ENCODE measurements around the gene TXN2. TPM values are rescaled to one million over a fixed set of nuclear protein-coding genes. Genes with fewer than 3 reads are reported as not detected.

TXN2 gene
- total RNA-seq, 1 experiment from 2014 or later: 87.0 TPM

GRCh38 chr22:36471341-36471821 lies 10.1 kb downstream of the TXN2 start:
- H3K9me2 ChIP-seq (ENCODE audit: insufficient read depth): no peaks in the 10 kb centered on the region
- no peaks in the 10 kb centered on the region for H3K27me3 ChIP-seq (ENCODE audit: insufficient read depth, low read length)
- ATAC-seq (no peak), DNase-seq (ENCODE audit: low read depth, low spot score) (no peak)
- H3K4me1 ChIP-seq (ENCODE audit: control insufficient read depth in 1 of 2, insufficient read depth in 2 of 2, low read length in 2 of 2): peaks cover 35 to 41% of the 10 kb centered on the region in 2 experiments
- intact Hi-C loops (cut with micrococcal nuclease): loop anchor here (5.0 kb wide), 1 partner anchor 99 kb away; no protein-coding TSS in a partner anchor
- ChIA-PET RAD21 (ENCODE audit: low non-redundant PET in 1 of 2, low total read pairs in 2 of 2, uncharacterized antibody in 2 of 2, unreplicated experiment in 2 of 2) (interaction anchor here in 1 of 2 experiments (4.2 kb wide), 1 partner anchor 170 kb away, joined by 16 read pairs; no protein-coding TSS in a partner anchor), POLR2A (interaction anchor here (0.7 to 1.5 kb wide), 2 partner anchors 9 to 11 kb away, joined by 4 read pairs; no protein-coding TSS in a partner anchor), CTCF (interaction anchor here (1.4 to 1.5 kb wide), 3 partner anchors 10 to 187 kb away, joined by 4 to 6 read pairs (median 5); partner anchors contain the start of genes MYH9 and TXN2)
- H3K4me3 ChIP-seq (replicated peaks in 1 of 2; ENCODE audit: low read depth in 1 of 2, low read length in 2 of 2): no peak overlapping the region
- TF ChIP-seq CBX3 (IDR thresholded peaks at IDR 0.05; ENCODE audit: low read depth) (no peak), JUND (IDR thresholded peaks at IDR 0.05) (no peak), ZBTB33 (IDR thresholded peaks at IDR 0.05; ENCODE audit: extremely low read depth, insufficient replicate concordance, low read length) (no peak), ZNF274 (IDR thresholded peaks at IDR 0.05; ENCODE audit: low read depth, low read length) (no peak), SIN3A (IDR thresholded peaks at IDR 0.05; ENCODE audit: low read depth) (no peak), SP1 (IDR thresholded peaks at IDR 0.05; ENCODE audit: low read depth) (no peak), SRF (IDR thresholded peaks at IDR 0.05; ENCODE audit: low read depth) (no peak)
- no TSS peak for BruUV-seq (replicated peaks)
- H3K9me3 ChIP-seq (ENCODE audit: control insufficient read depth in 1 of 2, insufficient read depth in 1 of 2, low read depth in 1 of 2, low read length in 2 of 2): no peaks in the 10 kb centered on the region
- no peak overlapping the region for H3K4me2 ChIP-seq (ENCODE audit: low read length)
- H3K36me3 ChIP-seq (ENCODE audit: control insufficient read depth in 1 of 2, insufficient read depth in 2 of 2, low read length in 2 of 2): peaks cover 19 to 20% of the 10 kb centered on the region in 2 experiments
- no peak overlapping the region for H3K9ac ChIP-seq (ENCODE audit: low read length)
- no peaks in the 10 kb centered on the region for H3K79me2 ChIP-seq (ENCODE audit: insufficient read depth, low read length)
- H2AFZ ChIP-seq (ENCODE audit: low read depth, low read length, poor library complexity, severe bottlenecking): no peak overlapping the region
- no peak overlapping the region for H3K27ac ChIP-seq (ENCODE audit: low read depth, low read length)
- no peaks in the 10 kb centered on the region for H4K20me1 ChIP-seq (ENCODE audit: insufficient read depth)

GRCh38 chr22:36470994-36471331 lies 10.5 kb downstream of the TXN2 start:
- no peak for DNase-seq (ENCODE audit: low read depth, low spot score)
- no peak overlapping the region for H3K4me2 ChIP-seq (ENCODE audit: low read length)
- TF ChIP-seq SP1 (IDR thresholded peaks at IDR 0.05; ENCODE audit: low read depth) (no peak), CBX3 (IDR thresholded peaks at IDR 0.05; ENCODE audit: low read depth) (no peak), EZH2 (IDR thresholded peaks at IDR 0.05) (no peak), EZH2phosphoT487 (IDR thresholded peaks at IDR 0.05; ENCODE audit: borderline replicate concordance) (no peak), ZNF274 (IDR thresholded peaks at IDR 0.05; ENCODE audit: low read depth, low read length) (no peak), SIN3A (IDR thresholded peaks at IDR 0.05; ENCODE audit: low read depth) (no peak), ZFX (IDR thresholded peaks at IDR 0.05) (no peak), ELF1 (IDR thresholded peaks at IDR 0.05; ENCODE audit: borderline replicate concordance, low read depth) (no peak), RAD21 (IDR thresholded peaks at IDR 0.05; ENCODE audit: low read depth) (no peak), CTCF (IDR thresholded peaks at IDR 0.05 in 2 of 3, conservative IDR thresholded peaks at IDR 0.05 in 1 of 3; ENCODE audit: borderline replicate concordance in 1 of 3, insufficient read depth in 1 of 3, low read depth in 2 of 3, low read length in 2 of 3) (no peak), JUND (IDR thresholded peaks at IDR 0.05) (no peak)

More at GRCh38 chr22:36470994-36471331, 10.5 kb downstream of the TXN2 start:
- intact Hi-C loops (cut with micrococcal nuclease): loop anchor here (1.0 to 5.0 kb wide), 2 partner anchors 99 to 170 kb away; no protein-coding TSS in a partner anchor
- Histone ChIP-seq H3K79me2 (ENCODE audit: insufficient read depth, low read length) (no peaks in the 10 kb centered on the region), H3K9ac (ENCODE audit: low read length) (no peak overlapping the region), H3K4me3 (replicated peaks in 1 of 2; ENCODE audit: low read depth in 1 of 2, low read length in 2 of 2) (no peak overlapping the region), H3K9me3 (ENCODE audit: control insufficient read depth in 1 of 2, insufficient read depth in 1 of 2, low read depth in 1 of 2, low read length in 2 of 2) (no peaks in the 10 kb centered on the region), H2AFZ (ENCODE audit: low read depth, low read length, poor library complexity, severe bottlenecking) (no peak overlapping the region), H3K36me3 (ENCODE audit: control insufficient read depth in 1 of 2, insufficient read depth in 2 of 2, low read length in 2 of 2) (peaks cover 16 to 23% of the 10 kb centered on the region in 2 experiments), H4K20me1 (ENCODE audit: insufficient read depth) (no peaks in the 10 kb centered on the region), H3K27ac (ENCODE audit: low read depth, low read length) (no peak overlapping the region), H3K27me3 (ENCODE audit: insufficient read depth, low read length) (no peaks in the 10 kb centered on the region), H3K4me1 (ENCODE audit: control insufficient read depth in 1 of 2, insufficient read depth in 2 of 2, low read length in 2 of 2) (peaks cover 39 to 46% of the 10 kb centered on the region in 2 experiments), H3K9me2 (ENCODE audit: insufficient read depth) (no peaks in the 10 kb centered on the region)
- CTCF ChIA-PET: interaction anchor here (1.1 to 1.5 kb wide), 6 partner anchors 11 to 187 kb away, joined by 4 to 28 read pairs (median 4); partner anchors contain the start of genes MYH9 and TXN2
- RAD21 ChIA-PET (ENCODE audit: low non-redundant PET in 1 of 2, low total read pairs in 2 of 2, uncharacterized antibody in 2 of 2, unreplicated experiment in 2 of 2): interaction anchor here in 1 of 2 experiments (4.2 kb wide), 1 partner anchor 170 kb away, joined by 16 read pairs; no protein-coding TSS in a partner anchor
- BruUV-seq (replicated peaks): no TSS peak
- POLR2A ChIA-PET: interaction anchor here (0.7 to 1.5 kb wide), 2 partner anchors 9 to 11 kb away, joined by 4 read pairs; no protein-coding TSS in a partner anchor
- ATAC-seq: no peak
